ENCODE measurements around the gene PIM2. TPM values are rescaled to one million over a fixed set of nuclear protein-coding genes. Genes with fewer than 3 reads are reported as not detected.
A peak's percentile ranks its signal among the peaks of the same experiment; 100 is the strongest.

The PIM2 gene
- total and polyA plus RNA-seq, 9 of the 15 experiments (the other 6 are each of a cell fraction or from before 2014, with no cell fraction given): 67.6 to 191 (median 108) TPM

- TF ChIP-seq TRIM28 (IDR thresholded peaks at IDR 0.05) (peak; percentile 17; the same call in 1 of the 2 replicates), KLF13 (tag; IDR thresholded peaks at IDR 0.05; ENCODE audit: borderline replicate concordance, low read depth) (no peak), EP300 (IDR thresholded peaks at IDR 0.05; ENCODE audit: low read length) (no peak), RBM25 (IDR thresholded peaks at IDR 0.05; ENCODE audit: low read depth, low read length, severe bottlenecking) (peak; percentile 64), ESRRB (CRISPR knock-in tag; IDR thresholded peaks at IDR 0.05; ENCODE audit: borderline replicate concordance) (no peak), RFX7 (CRISPR knock-in tag; IDR thresholded peaks at IDR 0.05) (no peak), RBFOX2 (IDR thresholded peaks at IDR 0.05; ENCODE audit: low read depth, low read length) (peak; percentile 69), ZBTB7A (IDR thresholded peaks at IDR 0.05; ENCODE audit: borderline replicate concordance, control insufficient read depth, low read depth, low read length) (no peak), PBX2 (CRISPR knock-in tag; IDR thresholded peaks at IDR 0.05; ENCODE audit: low read depth) (peak; percentile 81), PBX2 (tag; conservative IDR thresholded peaks at IDR 0.05; ENCODE audit: low read depth) (peak; percentile 97), HNRNPUL1 (IDR thresholded peaks at IDR 0.05; ENCODE audit: low read length) (no peak), ARID2 (IDR thresholded peaks at IDR 0.05) (no peak), SRF (CRISPR knock-in tag; IDR thresholded peaks at IDR 0.05) (no peak), BRF1 (IDR thresholded peaks at IDR 0.05; ENCODE audit: borderline replicate concordance, extremely low read depth, insufficient read length) (no peak), ETV5 (CRISPR knock-in tag; IDR thresholded peaks at IDR 0.05; ENCODE audit: low read depth) (peak; percentile 27; the same call in 1 of the 2 replicates), SMAD2 (IDR thresholded peaks at IDR 0.05; ENCODE audit: low read depth, low read length) (no peak), TBL1XR1 (IDR thresholded peaks at IDR 0.05; ENCODE audit: low read length in 2 of 2) (peak in 1 of 2 experiments; percentile 1; a peak in 1 of 4 replicates), THRB (CRISPR knock-in tag; conservative IDR thresholded peaks at IDR 0.05) (no peak), HLTF (IDR thresholded peaks at IDR 0.05) (no peak), ZFP36 (IDR thresholded peaks at IDR 0.05; ENCODE audit: low read depth, low read length, partially characterized antibody) (no peak), UBTF (IDR thresholded peaks at IDR 0.05; ENCODE audit: borderline replicate concordance in 1 of 2, low read depth in 2 of 2, low read length in 2 of 2) (no peak)
Measured at GRCh38 chrX:48957827-48958634, 39.2 kb upstream of the PIM2 start (continued).

All from K562 (cell line).